Measurements from ENCODE around the gene ZMPSTE24.

Gene ZMPSTE24

GRCh38 chr1:40265298-40265697, 7.3 kb downstream of the ZMPSTE24 start:
- DNase-seq = no peak

GRCh38 chr1:40265919-40266318, 7.9 kb downstream of the ZMPSTE24 start:
- DNase-seq = no peak

GRCh38 chr1:40266786-40267535, 8.9 kb downstream of the ZMPSTE24 start:
- DNase-seq = no peak

- DNase-seq = no peak
Observed at GRCh38 chr1:40267767-40268187, 9.7 kb downstream of the ZMPSTE24 start.

- DNase-seq = no peak
Observed at GRCh38 chr1:40268211-40268610, 10.2 kb downstream of the ZMPSTE24 start.

- no peak for DNase-seq
Observed at GRCh38 chr1:40270152-40270834, 12.3 kb downstream of the ZMPSTE24 start.

GRCh38 chr1:40272653-40273213, 14.7 kb downstream of the ZMPSTE24 start:
- no peak for DNase-seq

GRCh38 chr1:40273547-40274166, 15.6 kb downstream of the ZMPSTE24 start:
- DNase-seq = no peak

GRCh38 chr1:40274331-40274730, 16.3 kb downstream of the ZMPSTE24 start:
- DNase-seq = no peak

GRCh38 chr1:40276122-40276521, 18.1 kb downstream of the ZMPSTE24 start:
- DNase-seq = no peak

GRCh38 chr1:40281853-40282252, 23.8 kb downstream of the ZMPSTE24 start:
- no peak for DNase-seq

- no peak for DNase-seq
Observed at GRCh38 chr1:40291293-40291692, 33.3 kb downstream of the ZMPSTE24 start.

- no peak for DNase-seq
Observed at GRCh38 chr1:40299366-40300248, 41.6 kb downstream of the ZMPSTE24 start.

GRCh38 chr1:40300249-40300567, 42.2 kb downstream of the ZMPSTE24 start:
- no peak for DNase-seq

GRCh38 chr1:40300651-40301050, 42.6 kb downstream of the ZMPSTE24 start:
- DNase-seq = no peak

- DNase-seq = no peak
Observed at GRCh38 chr1:40301066-40301465, 43.0 kb downstream of the ZMPSTE24 start.

GRCh38 chr1:40301541-40302299, 43.7 kb downstream of the ZMPSTE24 start:
- no peak for DNase-seq

- DNase-seq = no peak
Observed at GRCh38 chr1:40302475-40302874, 44.4 kb downstream of the ZMPSTE24 start.

- DNase-seq = no peak
Observed at GRCh38 chr1:40303051-40303771, 45.2 kb downstream of the ZMPSTE24 start.

GRCh38 chr1:40303790-40304189, 45.8 kb downstream of the ZMPSTE24 start:
- DNase-seq = no peak

- no peak for DNase-seq
Observed at GRCh38 chr1:40305451-40305850, 47.4 kb downstream of the ZMPSTE24 start.
